SU-DHL-6 (cell line): ENCODE results near the gene ELANE.

ENCODE experiments used
- CTCF ChIP-seq: fragments of 200-600 bp; sonication (generic); IDR thresholded peaks from one replicate; pipeline ENCODE4 v1.5.1; 2017; ENCODE audit warnings: antibody characterized with exemption, mild to moderate bottlenecking, low read length, moderate library complexity; ENCODE audit not compliant: insufficient read depth, poor library complexity, severe bottlenecking
- EZH2phosphoT487 ChIP-seq: fragments of 200-600 bp; sonication (generic), shearing (Covaris generic); conservative IDR thresholded peaks from 2 replicates; pipeline ENCODE4 v1.6.1; 2018; ENCODE audit warnings: mild to moderate bottlenecking, antibody characterized with exemption, low read length, moderate library complexity, mixed read lengths

GRCh38 chr19:873084-873483, 21.0 kb downstream of the ELANE start:
- TF ChIP-seq CTCF (no peak), EZH2phosphoT487 (no peak)
